Fibroblast of pulmonary artery (primary cell): ENCODE measurements around the gene AGO1.

Source experiments
- DNase-seq: peaks from one replicate; pipeline ENCODE4 v3.0.0-alpha.2; 2010; ENCODE audit warnings: low read depth
- H3K4me3 ChIP-seq: replicated peaks from 2 replicates; pipeline ENCODE4 v1.5.1; 2011; ENCODE audit warnings: low read depth, mild to moderate bottlenecking, control low read depth, low read length, moderate library complexity
- CTCF ChIP-seq: IDR thresholded peaks from 2 replicates; pipeline ENCODE4 v1.5.1; 2011; ENCODE audit warnings: mild to moderate bottlenecking, control low read depth, low read length, inconsistent platforms; ENCODE audit errors: missing control alignments

The AGO1 gene

GRCh38 chr1:35854989-35855700 is 27.9 kb upstream of the AGO1 start:
- DNase-seq, result no peak
- H3K4me3 ChIP-seq, result no peak overlapping the region
- no peak for TF ChIP-seq CTCF

- H3K4me3 ChIP-seq, result no peak overlapping the region
- TF ChIP-seq CTCF, result no peak
- DNase-seq, result no peak
Measured at GRCh38 chr1:35856964-35857363, 26.0 kb upstream of the AGO1 start.

GRCh38 chr1:35857830-35858229 is 25.2 kb upstream of the AGO1 start:
- DNase-seq, result peak; percentile 58
- H3K4me3 ChIP-seq, result no peak overlapping the region
- TF ChIP-seq CTCF, result peak; percentile 37

GRCh38 chr1:35860696-35861095 is 22.3 kb upstream of the AGO1 start:
- TF ChIP-seq CTCF, result no peak
- no peak for DNase-seq
- no peak overlapping the region for H3K4me3 ChIP-seq

GRCh38 chr1:35863136-35863535 is 19.9 kb upstream of the AGO1 start:
- no peak overlapping the region for H3K4me3 ChIP-seq
- no peak for TF ChIP-seq CTCF
- DNase-seq, result no peak

GRCh38 chr1:35863881-35864625 is 19.0 kb upstream of the AGO1 start:
- no peak overlapping the region for H3K4me3 ChIP-seq
- TF ChIP-seq CTCF, result no peak
- DNase-seq, result no peak
